HuH-7.5 (cell line): ENCODE data around the gene PSG7.
"Not testable (repeated sequence)": the region's sequence is repeated elsewhere in the genome, so short reads cannot be mapped to it uniquely, and the experiment has no call there.

Experiments used
- DNase-seq: peaks from one replicate; pipeline ENCODE4 v3.0.0; 2011; ENCODE audit warnings: low spot score

Gene PSG7

GRCh38 chr19:42913516-42913915 is 23.5 kb downstream of the PSG7 start:
- DNase-seq: not testable (repeated sequence)

- not testable (repeated sequence) for DNase-seq
Measured at GRCh38 chr19:42912941-42913340, 24.1 kb downstream of the PSG7 start.

GRCh38 chr19:42911731-42912130 is 25.3 kb downstream of the PSG7 start:
- not testable (repeated sequence) for DNase-seq

DNA sequence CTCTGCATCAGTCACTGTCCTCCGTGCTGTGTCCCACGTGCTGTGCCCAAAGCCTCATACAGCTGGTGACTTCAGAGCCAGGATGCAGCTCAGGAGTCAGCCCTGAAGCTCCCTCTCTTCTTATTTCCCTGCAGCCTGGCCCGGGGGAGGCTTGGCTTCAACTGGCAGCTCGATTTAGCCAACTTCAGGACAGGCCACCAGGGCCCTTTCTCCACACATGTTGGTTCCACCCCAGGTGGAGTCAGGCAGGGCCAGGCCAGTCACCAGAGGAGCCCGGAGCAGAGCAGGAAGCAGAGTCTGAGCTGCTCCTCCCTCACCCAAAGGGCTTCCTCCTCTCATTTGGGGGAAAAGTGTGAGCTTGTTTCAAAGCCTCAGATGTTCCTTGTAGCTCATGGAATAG is 30.8 kb downstream of the PSG7 start:
- DNase-seq: not testable (repeated sequence)

DNA sequence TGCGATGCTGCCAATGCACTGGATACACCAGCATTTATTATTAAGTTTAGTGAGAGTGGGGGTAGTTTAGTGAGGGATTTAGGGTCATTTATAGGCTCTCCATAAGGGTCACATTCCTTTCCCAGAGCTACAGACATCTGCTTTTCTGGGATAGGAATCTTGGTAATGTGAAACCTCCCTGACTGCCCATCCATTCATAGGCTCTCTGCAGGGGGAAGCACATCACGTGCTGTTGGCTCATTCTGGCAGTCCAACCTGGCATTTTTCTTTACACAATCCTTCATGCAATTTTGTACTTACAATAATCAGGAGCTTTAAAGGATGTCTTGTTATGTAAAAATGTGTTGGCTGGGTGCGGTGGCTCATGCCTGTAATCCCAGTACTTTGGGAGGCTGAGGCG is 36.4 kb downstream of the PSG7 start:
- not testable (repeated sequence) for DNase-seq

DNA sequence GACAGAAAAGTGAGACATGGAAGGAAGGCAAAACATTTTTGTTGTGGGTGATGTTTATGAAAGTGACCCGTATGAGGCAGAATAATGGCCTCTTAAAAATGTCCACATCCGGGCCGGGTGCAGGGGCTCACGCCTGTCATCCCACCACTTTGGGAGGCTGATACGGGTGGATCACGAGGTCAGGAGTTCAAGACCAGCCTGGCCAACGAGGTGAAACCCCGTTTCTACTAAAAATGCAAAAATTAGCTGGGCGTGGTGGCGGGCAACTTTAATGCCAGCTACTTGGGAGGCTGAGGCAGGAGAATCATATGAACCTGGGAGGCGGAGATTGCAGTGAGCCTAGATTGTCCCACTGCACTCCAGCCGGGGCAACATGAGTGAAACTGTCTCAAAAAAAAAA is 37.3 kb downstream of the PSG7 start:
- not testable (repeated sequence) for DNase-seq

DNA sequence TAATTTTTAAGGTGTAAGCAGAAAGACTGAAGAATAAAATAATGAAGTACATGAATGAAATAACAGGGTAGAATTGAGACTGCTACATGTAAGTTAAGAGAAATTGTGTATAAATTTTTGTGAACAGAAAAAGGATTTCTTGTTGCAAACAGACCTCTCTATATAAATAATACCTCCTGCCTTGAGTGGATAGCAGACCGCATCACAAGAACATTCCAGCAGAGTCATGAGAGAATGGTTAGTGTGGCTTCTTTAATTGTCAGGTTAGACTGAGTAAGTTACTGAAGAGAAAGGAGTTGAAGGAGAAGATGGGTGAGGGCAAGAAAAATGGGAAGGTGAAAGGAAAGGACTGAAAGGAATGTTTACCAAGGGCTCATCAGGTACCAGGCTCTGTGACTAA is 37.9 kb downstream of the PSG7 start:
- not testable (repeated sequence) for DNase-seq

DNA sequence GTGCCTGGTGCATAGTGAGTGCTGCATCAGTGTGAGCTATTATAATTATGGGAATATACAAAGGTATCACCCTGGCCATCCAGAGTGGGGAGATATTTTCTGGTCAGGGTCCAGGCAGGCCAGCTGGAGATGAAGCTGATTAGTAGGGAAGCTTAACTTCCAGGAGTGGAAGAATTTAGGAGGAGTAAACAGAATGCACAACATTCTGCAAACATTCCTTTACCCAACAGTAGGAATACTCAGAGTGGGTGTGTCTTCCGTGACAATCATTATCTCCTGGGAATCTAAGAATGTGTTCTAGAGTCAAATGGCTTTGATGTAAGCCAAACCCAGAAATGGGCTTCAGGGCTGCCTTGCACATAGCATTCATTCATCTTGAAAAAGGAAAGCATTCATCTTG is 38.4 kb downstream of the PSG7 start:
- DNase-seq: not testable (repeated sequence)

DNA sequence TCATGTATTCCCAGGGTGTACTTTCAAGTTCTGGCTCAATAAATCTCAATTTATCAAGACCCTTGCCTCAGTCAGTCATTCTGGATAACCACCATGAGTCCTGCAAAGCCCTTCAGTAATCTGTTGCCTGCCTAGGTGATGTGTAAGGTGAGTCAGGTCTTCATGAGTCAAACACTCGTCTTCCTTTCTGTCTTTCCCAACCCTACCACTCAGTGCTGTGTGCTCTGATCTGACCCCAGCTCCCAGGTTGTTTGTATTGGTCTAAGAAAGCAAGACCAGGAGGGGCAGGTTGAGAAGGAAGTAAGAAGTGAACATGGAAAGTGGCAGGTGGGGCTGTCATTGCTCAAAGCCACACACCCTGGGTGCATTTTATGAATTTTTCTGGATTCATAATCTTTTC is 39.3 kb downstream of the PSG7 start:
- DNase-seq: not testable (repeated sequence)

DNA sequence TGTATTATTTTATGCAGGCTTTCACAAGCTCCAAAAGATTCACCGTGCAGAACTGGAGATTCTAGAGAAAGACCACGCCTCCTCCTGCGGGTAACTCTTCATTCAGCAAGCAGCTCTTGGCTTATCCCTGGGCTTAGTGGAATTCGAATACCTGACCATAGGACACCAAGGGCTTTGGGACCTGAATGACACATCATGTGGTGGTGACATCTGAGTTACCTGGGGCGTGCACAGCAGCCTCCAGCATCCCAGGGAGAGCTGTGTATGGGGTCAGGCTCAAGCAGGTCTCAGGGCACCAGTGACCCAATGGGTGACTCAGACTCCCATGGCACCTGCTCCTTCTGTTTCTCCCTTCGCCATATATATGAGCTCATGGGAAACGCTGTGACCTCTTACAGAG is 46.6 kb downstream of the PSG7 start:
- not testable (repeated sequence) for DNase-seq

GRCh38 chr19:42887876-42888445 is 49.0 kb downstream of the PSG7 start:
- not testable (repeated sequence) for DNase-seq

GRCh38 chr19:42882730-42883129 is 54.3 kb downstream of the PSG7 start:
- DNase-seq: not testable (repeated sequence)

GRCh38 chr19:42882010-42882409 is 55.0 kb downstream of the PSG7 start:
- DNase-seq: not testable (repeated sequence)

DNA sequence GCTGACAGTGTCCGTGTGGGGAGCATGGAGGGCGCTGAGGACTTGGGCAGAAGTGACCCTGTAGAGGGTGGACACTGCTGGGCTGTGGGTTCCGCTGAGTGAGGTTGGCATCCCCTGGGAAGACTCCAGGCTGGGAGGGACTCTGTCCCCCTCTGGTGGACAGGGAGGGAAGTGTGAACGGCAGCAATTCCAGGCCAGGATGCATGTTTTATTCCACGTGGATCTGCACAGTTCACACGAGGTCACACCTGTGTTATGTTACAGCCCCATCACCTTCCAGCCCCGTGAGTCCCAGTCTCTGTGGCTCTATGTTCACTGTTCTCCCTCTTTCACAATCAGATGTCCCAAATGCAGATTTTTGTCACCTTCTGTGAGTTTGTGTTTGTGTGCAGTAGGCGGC is 55.7 kb downstream of the PSG7 start:
- DNase-seq: not testable (repeated sequence)

DNA sequence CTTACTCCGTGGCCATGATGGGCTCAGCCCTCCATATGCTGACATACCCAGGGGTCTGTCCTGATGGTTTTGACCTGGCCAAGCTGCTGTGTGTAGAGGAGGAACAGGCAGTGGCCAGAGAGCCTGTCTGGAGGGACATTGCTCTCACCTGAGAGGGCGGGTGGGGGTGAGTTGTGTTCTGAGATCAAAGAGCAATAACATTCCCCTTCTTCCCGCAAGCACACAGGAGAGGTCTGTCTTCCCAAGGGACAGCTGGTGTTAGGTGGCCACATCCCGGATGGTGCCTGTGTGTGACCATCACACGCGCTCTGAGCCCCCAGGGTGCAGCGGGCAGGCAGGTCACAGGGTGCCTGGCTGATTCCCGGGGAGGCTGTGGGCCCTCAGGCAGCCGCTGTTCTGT is 56.4 kb downstream of the PSG7 start:
- not testable (repeated sequence) for DNase-seq

DNA sequence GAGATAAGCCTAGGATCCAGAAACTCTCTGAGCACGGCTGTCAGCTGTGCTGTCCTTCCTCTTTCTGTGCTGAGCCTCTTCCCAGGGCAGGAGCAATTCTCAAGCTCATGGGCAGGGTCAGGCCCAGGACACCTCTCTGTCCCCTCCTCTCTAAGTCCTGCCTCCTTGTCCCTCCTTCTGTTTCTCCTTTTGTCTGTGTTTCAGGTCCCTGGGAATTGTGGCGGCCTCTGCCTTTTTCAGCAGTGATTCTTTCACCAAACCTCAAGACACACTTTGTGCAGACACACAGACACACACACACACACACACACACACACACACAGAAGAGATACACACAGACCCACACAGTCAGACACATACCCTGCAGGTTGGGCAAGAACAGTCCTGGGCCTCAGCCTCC is 57.4 kb downstream of the PSG7 start, which contains the start of gene PSG1:
Gene PSG1, minus strand, starts transcription at position 101 of the 400 bp plus-strand sequence. CDS start 132 bp downstream, outside the sequence.
- DNase-seq: no peak

DNA sequence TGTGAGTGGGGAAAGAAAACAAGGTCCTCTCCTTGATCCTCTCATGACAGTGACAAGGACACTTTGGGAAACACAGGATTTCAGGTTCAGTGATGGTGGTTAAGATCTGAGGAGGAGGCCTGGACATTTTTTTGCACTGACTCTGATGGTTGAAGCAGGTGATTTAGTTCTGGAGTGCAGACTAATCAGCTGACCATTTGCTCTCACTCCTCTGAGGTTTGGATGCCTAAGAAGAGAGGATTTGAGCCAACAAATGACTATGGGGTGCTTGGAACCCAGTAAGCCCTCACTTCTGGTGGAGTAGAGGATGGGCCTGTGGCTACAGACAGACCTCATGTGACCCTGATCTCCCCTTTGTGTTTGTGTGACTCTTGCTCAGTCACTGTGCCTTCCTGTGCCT is 60.4 kb downstream of the PSG7 start:
- DNase-seq: not testable (repeated sequence)

GRCh38 chr19:42875881-42876280 is 61.1 kb downstream of the PSG7 start:
- not testable (repeated sequence) for DNase-seq

DNA sequence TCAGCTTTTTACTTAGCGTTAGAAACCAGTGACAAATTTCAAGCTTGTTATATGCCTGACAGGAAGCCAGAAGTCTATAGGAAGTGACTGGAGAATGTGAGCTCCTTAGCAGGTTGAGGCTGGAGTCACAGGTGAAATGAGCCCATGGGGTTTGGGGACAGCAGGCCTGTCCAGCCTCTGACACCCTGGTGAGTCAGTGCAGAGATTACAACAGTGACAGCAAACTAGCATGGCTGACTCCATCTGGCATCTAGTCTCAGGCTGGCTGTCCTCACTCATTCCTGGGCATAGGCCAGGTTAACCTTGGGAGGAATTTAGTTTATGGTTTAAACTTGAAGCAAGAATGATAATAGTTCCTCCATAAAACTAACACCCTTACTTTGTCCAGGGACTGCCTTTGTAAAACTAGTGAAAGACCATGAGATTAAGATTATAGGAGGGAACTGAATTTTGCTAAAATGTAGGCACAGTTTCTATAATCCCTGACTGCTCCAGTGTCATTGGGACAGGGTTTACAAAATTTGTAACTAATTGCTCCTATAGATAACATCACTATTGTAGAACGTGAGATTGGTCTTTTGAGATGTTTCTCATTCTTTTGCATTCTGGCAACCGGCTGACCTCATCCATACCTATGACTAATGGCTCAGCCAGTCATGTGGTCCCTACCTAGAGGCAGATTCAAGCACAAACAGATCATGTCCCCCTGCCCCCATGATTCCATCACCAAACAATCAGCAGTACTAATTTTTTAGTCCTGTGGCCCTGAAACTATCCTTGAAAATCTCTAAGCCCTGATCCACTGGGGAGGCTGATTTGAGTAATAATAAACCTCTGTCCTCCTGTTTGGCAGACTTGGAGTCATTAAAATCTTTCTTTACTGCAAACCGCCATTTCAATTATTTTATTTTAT is 61.9 kb downstream of the PSG7 start:
- DNase-seq: not testable (repeated sequence)

- not testable (repeated sequence) for DNase-seq
Measured at GRCh38 chr19:42874136-42874535, 62.9 kb downstream of the PSG7 start.
